Naive thymus-derived CD8-positive, alpha-beta T cell (primary cell): Measurements from ENCODE around the gene COL8A1. TPM values are rescaled to one million over a fixed set of nuclear protein-coding genes. Genes with fewer than 3 reads are reported as not detected.

Source experiments
- ATAC-seq, 2 donors: fragments of 150-1000 bp; cut with Tn5 transposase in 1 of 2; sonication (Bioruptor Pico), chemical (Tn5 transposase) in 1 of 2; 1 replicate in 1 of 2; 2 replicates in 1 of 2; pipeline ENCODE4 v1.10.0; 2021; ENCODE audit warnings: mild to moderate bottlenecking in 2 of 2, moderate library complexity in 2 of 2
- POLR2A ChIA-PET: fragments of 350-600 bp; sonication (Branson Sonifier 250); formaldehyde crosslinking; loops from one replicate; lab custom pipeline; 2021; ENCODE audit warnings: antibody characterized with exemption; lab: Charles Lee
- DNase-seq, 10 donors: peaks; one replicate each; pipeline versions ENCODE4 v3.0.0 to v3.0.0-alpha.2; 2020 to 2022
- H3K27ac Mint-ChIP-seq, 10 donors: one replicate each; pipeline ENCODE4 v1.8.0; 2020 to 2022; ENCODE audit warnings: mild to moderate bottlenecking in 10 of 10, mixed read lengths in 10 of 10, moderate library complexity in 4 of 10, inconsistent platforms in 1 of 10
- H3K27me3 Mint-ChIP-seq, 5 donors: one replicate each; pipeline ENCODE4 v1.8.0; 2021 to 2022; ENCODE audit warnings: mixed read lengths in 5 of 5
- H3K36me3 Mint-ChIP-seq, 3 donors: one replicate each; pipeline ENCODE4 v1.8.0; 2020 to 2022; ENCODE audit warnings: mixed read lengths in 3 of 3, mild to moderate bottlenecking in 2 of 3, inconsistent platforms in 1 of 3
- H3K4me1 Mint-ChIP-seq, 4 donors: one replicate each; pipeline ENCODE4 v1.8.0; 2021 to 2022; ENCODE audit warnings: mixed read lengths in 4 of 4
- H3K4me3 Mint-ChIP-seq, 10 donors: one replicate each; pipeline ENCODE4 v1.8.0; 2020 to 2022; ENCODE audit warnings: mild to moderate bottlenecking in 10 of 10, mixed read lengths in 10 of 10, moderate library complexity in 6 of 10, inconsistent platforms in 1 of 10
- H3K9me3 Mint-ChIP-seq, 9 donors: one replicate each; pipeline ENCODE4 v1.8.0; 2020 to 2022; ENCODE audit warnings: mixed read lengths in 9 of 9, mild to moderate bottlenecking in 3 of 9, inconsistent platforms in 1 of 9, moderate library complexity in 1 of 9
- polyA plus RNA-seq, 3 donors: library from polyadenylated mRNA; unstranded; fragments of 300-500 nt; fragmentation: Illumina TruSeq; gene quantifications; one replicate each; pipeline ENCODE4 v1.2.3, GENCODE V29; 2021
- total RNA-seq, 8 experiments: library from RNA in 2 of 8; stranded (reverse) in 2 of 8; gene quantifications; one replicate each; pipeline ENCODE4 v1.2.3 and lab custom pipeline; 2021 to 2026

COL8A1 gene
- total and polyA plus RNA-seq, 5 experiments from 2014 or later: 0.21 TPM; not detected in 4

DNA sequence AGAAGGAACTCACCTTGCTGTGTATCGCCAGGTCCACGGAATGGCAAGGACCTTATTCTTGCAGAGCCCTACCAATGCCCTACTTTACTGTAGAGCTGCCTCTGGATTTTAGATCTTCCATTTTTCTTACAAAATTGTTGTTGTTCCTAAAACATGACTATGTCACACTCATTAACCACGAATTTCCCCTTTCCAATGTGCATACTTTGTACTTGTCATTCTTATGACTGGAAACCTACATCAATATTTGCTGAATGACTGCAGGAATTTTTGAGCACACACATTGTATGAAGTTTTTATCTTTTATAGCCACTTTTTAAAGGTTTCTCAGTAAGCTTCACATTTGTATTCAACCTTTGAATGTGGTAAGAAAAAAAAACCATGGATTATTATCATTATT lies 143.4 kb downstream of the COL8A1 start:
- ATAC-seq (no peak), DNase-seq (no peak)
- H3K27ac Mint-ChIP-seq: no peak overlapping the region
- peaks cover 0 to 6% (median 3%) of the 10 kb centered on the region in 4 donors for H3K4me1 Mint-ChIP-seq
- H3K27me3 Mint-ChIP-seq: peaks cover 7 to 74% (median 21%) of the 10 kb centered on the region in 5 donors
- no peaks in the 10 kb centered on the region for H3K9me3 Mint-ChIP-seq
- POLR2A ChIA-PET: no interaction called here
- H3K36me3 Mint-ChIP-seq: no peaks in the 10 kb centered on the region
- H3K4me3 Mint-ChIP-seq: no peak overlapping the region

DNA sequence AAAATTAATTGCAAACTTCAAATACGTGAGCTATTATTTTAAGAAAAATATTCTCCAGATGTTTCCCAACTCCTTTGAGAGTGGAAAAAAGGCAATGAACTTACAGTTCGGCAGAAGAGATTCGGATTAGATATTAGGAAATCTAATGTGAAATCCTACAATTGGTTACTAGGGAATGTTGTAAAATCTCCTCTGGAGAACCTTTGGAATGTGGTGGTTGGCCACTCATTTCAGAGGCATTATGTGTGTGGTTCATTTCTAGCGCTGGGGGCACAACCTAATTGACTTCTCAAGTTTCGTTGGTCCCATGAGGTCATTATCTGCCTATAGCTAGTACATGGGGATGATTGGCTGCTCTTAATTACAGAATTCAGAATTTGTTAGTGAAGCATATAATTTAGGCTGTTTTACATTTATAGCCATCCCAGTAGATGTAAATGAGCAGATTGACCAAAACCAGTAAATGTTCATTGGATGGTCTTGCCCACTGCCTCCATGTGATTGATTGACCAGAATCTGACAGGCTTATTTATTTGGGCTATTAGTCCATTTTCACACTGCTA lies 144.7 kb downstream of the COL8A1 start:
- Mint-ChIP-seq H3K36me3 (no peaks in the 10 kb centered on the region), H3K27me3 (peaks cover 2 to 63% (median 21%) of the 10 kb centered on the region in 5 donors), H3K27ac (no peak overlapping the region), H3K4me3 (no peak overlapping the region), H3K4me1 (peaks cover 0 to 6% (median 3%) of the 10 kb centered on the region in 4 donors), H3K9me3 (no peaks in the 10 kb centered on the region)
- POLR2A ChIA-PET: no interaction called here
- DNase-seq: no peak
- no peak for ATAC-seq

DNA sequence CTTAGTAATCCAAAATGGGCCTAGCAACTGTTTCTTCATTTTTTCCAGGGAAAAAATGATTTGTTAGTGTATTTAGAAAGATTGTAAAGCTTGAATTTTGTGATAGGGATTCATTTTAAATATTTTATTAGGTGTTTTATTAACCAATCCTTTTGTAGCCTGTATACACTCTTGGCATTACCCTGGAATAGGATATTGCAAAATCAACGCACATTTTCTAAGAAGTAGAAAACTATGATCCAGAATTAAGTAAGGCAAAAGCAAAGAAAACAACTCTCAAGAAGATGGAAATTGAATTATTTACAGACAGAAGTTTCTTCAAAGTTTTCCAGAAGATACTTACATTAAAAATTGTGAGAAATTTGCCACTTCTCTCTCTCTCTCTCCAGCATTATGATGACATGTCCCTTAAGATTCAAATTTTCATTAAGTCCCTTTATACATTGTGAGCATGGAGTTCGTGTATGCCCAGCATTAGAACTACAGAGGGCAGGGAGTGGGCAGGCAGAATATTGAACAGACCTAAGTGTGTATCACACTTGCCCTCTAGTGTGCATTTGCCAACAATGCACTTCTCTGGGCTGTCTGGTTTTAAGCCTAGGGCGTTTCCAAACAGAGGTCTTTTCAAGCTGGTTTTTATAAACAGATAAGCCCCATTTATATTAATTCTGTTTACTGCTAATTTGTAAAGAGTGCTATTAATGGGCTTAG lies 150.8 kb downstream of the COL8A1 start:
- no peaks in the 10 kb centered on the region for H3K36me3 Mint-ChIP-seq
- H3K9me3 Mint-ChIP-seq: no peaks in the 10 kb centered on the region
- peaks cover 0 to 32% (median 6%) of the 10 kb centered on the region in 5 donors for H3K27me3 Mint-ChIP-seq
- DNase-seq: peak in 3 of 10 donors; percentile 4 to 15 (median 12)
- H3K4me1 Mint-ChIP-seq: peaks cover 0 to 1% (median 0%) of the 10 kb centered on the region in 4 donors
- ATAC-seq: peak; percentile 77 to 79
- H3K4me3 Mint-ChIP-seq: no peak overlapping the region
- no peak overlapping the region for H3K27ac Mint-ChIP-seq
- POLR2A ChIA-PET: no interaction called here

DNA sequence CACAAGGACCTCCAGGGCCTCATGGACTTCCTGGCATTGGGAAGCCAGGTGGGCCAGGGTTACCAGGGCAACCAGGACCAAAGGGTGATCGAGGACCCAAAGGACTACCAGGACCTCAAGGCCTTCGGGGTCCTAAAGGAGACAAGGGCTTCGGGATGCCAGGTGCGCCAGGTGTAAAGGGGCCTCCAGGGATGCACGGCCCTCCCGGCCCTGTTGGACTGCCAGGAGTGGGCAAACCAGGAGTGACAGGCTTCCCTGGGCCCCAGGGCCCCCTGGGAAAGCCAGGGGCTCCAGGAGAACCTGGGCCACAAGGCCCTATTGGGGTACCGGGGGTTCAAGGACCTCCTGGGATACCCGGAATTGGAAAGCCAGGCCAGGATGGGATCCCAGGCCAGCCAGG lies 156.1 kb downstream of the COL8A1 start:
- H3K27me3 Mint-ChIP-seq: peaks cover 0 to 9% (median 6%) of the 10 kb centered on the region in 5 donors
- H3K36me3 Mint-ChIP-seq: no peaks in the 10 kb centered on the region
- H3K4me3 Mint-ChIP-seq: no peak overlapping the region
- peaks cover 0 to 1% (median 0%) of the 10 kb centered on the region in 4 donors for H3K4me1 Mint-ChIP-seq
- POLR2A ChIA-PET: no interaction called here
- H3K27ac Mint-ChIP-seq: no peak overlapping the region
- H3K9me3 Mint-ChIP-seq: no peaks in the 10 kb centered on the region
- no peak for ATAC-seq
- DNase-seq: no peak

DNA sequence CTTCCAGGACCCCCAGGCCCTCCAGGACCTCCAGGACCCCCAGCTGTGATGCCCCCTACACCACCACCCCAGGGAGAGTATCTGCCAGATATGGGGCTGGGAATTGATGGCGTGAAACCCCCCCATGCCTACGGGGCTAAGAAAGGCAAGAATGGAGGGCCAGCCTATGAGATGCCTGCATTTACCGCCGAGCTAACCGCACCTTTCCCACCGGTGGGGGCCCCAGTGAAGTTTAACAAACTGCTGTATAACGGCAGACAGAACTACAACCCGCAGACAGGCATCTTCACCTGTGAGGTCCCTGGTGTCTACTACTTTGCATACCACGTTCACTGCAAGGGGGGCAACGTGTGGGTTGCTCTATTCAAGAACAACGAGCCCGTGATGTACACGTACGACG lies 157.2 kb downstream of the COL8A1 start:
- no peak overlapping the region for H3K27ac Mint-ChIP-seq
- H3K36me3 Mint-ChIP-seq: no peaks in the 10 kb centered on the region
- H3K4me1 Mint-ChIP-seq: peaks cover 0 to 1% (median 0%) of the 10 kb centered on the region in 4 donors
- H3K4me3 Mint-ChIP-seq: no peak overlapping the region
- POLR2A ChIA-PET: no interaction called here
- peaks cover 0 to 6% (median 4%) of the 10 kb centered on the region in 5 donors for H3K27me3 Mint-ChIP-seq
- H3K9me3 Mint-ChIP-seq: no peaks in the 10 kb centered on the region
- ATAC-seq (no peak), DNase-seq (no peak)

DNA sequence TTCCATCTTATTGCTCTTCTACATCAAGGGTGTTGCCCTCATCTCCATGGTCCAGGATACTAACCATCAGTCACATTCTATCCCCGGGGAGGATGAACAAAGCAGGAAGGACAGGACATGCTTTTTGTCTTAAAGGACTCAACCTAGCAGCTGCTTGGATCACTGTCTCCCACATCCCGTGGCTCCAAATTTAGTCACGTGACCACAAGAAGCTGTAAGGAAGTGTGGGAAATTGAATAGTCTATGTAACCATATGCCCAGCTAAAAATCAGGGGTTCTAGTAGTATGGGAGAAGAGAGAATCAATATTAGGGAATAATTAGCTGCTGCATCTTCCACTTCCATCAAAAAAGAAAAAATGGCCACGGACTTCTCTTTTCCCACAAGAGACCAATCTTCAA lies 161.0 kb downstream of the COL8A1 start:
- H3K27me3 Mint-ChIP-seq: peaks cover 0 to 2% (median 0%) of the 10 kb centered on the region in 5 donors
- DNase-seq (no peak), ATAC-seq (no peak)
- H3K36me3 Mint-ChIP-seq: peaks cover 7 to 18% (median 15%) of the 10 kb centered on the region in 3 donors
- no peaks in the 10 kb centered on the region for H3K4me1 Mint-ChIP-seq
- no peak overlapping the region for H3K4me3 Mint-ChIP-seq
- peaks cover 0 to 20% (median 3%) of the 10 kb centered on the region in 9 donors for H3K9me3 Mint-ChIP-seq
- H3K27ac Mint-ChIP-seq: no peak overlapping the region
- POLR2A ChIA-PET: interaction anchor here (0.5 kb wide), 1 partner anchor 1428 kb away, joined by 4 read pairs; no protein-coding TSS in a partner anchor

DNA sequence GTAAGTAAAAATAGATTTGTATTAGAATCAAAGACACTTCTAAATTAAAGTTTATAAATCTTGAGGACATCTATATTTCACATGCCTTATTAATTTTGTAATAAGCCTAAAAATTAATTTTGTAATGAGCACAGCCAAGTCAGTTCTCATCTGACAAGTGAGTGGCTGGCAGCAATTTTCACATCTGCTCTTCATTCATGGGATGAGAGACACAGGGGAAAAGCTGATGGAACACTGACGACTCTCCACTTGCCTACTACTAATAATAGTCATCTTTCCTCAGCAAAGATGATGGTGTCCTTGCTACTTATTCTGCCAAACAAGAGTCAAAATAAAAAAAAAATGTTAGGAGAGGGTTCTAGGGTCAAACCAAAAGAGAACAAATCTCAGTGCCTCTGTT lies 164.9 kb downstream of the COL8A1 start:
- Mint-ChIP-seq H3K27me3 (no peaks in the 10 kb centered on the region), H3K27ac (no peak overlapping the region), H3K9me3 (peaks cover 2 to 29% (median 18%) of the 10 kb centered on the region in 9 donors), H3K36me3 (peaks cover 12 to 27% (median 24%) of the 10 kb centered on the region in 3 donors), H3K4me3 (no peak overlapping the region), H3K4me1 (no peaks in the 10 kb centered on the region)
- DNase-seq (no peak), ATAC-seq (no peak)
- POLR2A ChIA-PET: no interaction called here

DNA sequence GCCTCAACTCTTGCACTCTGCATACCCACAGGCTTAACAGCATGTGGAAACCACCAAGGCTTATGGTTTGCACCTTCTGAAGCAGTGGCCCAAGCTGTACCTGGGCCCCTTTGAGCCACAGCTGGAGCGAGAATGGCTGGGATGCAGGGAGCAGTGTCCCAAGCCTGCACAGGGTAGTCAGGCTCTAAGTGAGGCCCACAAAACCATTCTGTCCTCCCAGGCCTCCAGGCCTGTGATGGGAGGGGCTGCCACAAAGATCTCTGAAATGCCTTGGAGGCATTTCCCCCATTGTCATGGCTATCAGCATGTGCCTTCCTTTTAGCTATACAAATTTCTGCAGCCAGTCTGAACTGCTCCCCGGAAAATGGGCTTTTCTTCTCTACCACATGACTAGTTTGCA lies 166.8 kb downstream of the COL8A1 start:
- Mint-ChIP-seq H3K27ac (no peak overlapping the region), H3K9me3 (peaks cover 2 to 29% (median 18%) of the 10 kb centered on the region in 9 donors), H3K4me3 (no peak overlapping the region), H3K36me3 (peaks cover 12 to 27% (median 24%) of the 10 kb centered on the region in 3 donors), H3K4me1 (no peaks in the 10 kb centered on the region), H3K27me3 (no peaks in the 10 kb centered on the region)
- no peak for DNase-seq
- no peak for ATAC-seq
- POLR2A ChIA-PET: no interaction called here

DNA sequence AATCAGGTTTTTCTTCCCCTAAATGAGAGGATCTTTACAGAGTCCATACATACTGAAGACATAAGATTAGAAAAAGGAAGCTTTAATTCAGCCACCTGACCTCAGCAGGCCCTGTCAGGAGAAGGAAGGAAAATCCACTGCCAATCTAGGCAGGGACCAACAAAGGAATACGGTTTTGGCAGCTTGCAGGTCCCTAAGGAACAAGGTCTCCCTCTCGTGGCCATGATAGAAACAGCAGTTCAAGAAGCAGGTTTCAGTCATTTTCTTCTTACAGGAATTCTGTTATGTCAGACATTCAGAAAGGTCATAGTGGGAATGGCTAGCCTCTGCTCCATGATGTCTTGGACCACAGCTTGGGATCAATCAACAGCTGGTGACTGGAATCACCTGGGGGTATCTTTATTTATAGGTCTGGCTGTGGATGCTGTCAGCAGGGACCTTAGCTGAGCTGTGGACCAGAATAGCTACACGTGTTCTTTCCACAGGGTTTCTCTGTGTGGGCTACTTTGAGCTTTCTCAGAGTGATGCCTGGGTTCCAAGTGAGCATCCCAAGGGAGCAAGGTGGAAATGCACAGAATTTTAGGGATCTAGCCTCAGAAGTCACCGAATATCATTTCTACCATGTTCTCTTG lies 169.9 kb downstream of the COL8A1 start:
- Mint-ChIP-seq H3K9me3 (peaks cover 2 to 25% (median 12%) of the 10 kb centered on the region in 9 donors), H3K27ac (peak overlapping the region in 2 of 10 donors; percentile 19 to 40), H3K4me3 (no peak overlapping the region), H3K36me3 (peaks cover 11 to 15% (median 12%) of the 10 kb centered on the region in 3 donors), H3K4me1 (peaks cover 0 to 5% (median 0%) of the 10 kb centered on the region in 4 donors), H3K27me3 (no peaks in the 10 kb centered on the region)
- POLR2A ChIA-PET: interaction anchor here (0.7 kb wide), 1 partner anchor 9 kb away, joined by 3 read pairs; the partner anchor contains the start of gene CMSS1
- ATAC-seq (peak; percentile 30 to 56), DNase-seq (peak in 9 of 10 donors; percentile 10 to 65 (median 34))

DNA sequence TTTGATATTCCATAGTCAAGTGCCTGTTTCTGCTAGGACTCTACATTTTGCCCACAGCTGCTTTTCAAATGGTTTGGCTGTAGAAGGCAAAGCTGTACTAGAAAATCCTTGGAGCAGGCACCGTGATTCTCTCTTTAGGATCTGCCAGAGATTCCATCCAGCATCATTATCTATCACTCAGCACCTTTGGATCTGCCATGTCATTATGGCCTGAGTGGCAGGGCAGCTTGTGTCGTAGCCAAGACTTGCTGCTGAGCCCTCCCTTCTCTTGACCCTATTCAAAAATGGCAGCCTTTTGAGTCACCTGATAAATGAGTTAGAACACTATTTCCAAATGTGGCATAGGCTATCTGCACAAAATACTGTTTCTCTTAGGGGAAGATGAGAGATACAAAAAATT lies 171.2 kb downstream of the COL8A1 start:
- H3K27ac Mint-ChIP-seq: peak overlapping the region in 1 of 10 donors; percentile 3
- H3K9me3 Mint-ChIP-seq: peaks cover 2 to 17% (median 10%) of the 10 kb centered on the region in 9 donors
- no peaks in the 10 kb centered on the region for H3K27me3 Mint-ChIP-seq
- POLR2A ChIA-PET: no interaction called here
- H3K4me3 Mint-ChIP-seq: no peak overlapping the region
- ATAC-seq (no peak), DNase-seq (no peak)
- peaks cover 6 to 9% (median 7%) of the 10 kb centered on the region in 3 donors for H3K36me3 Mint-ChIP-seq
- H3K4me1 Mint-ChIP-seq: peaks cover 0 to 5% (median 0%) of the 10 kb centered on the region in 4 donors

DNA sequence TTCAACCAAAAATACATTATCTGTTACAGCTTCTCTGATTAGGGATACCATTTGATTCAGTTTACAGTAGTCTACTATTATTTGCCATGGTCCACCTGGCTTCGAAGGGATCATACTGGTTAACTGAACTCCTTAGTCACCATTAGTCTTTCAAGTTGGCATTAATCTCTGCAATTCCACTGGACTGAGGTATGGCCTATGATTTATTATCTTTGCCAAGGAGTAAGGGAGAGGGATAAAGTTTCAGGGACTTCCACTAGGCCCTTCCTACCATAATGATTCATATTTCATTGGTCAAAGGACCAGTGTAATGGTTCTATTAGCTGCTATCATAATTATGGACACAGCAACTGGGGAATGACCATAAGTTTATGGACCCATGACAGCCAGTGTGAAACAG lies 172.0 kb downstream of the COL8A1 start:
- ATAC-seq (no peak), DNase-seq (no peak)
- H3K4me1 Mint-ChIP-seq: peaks cover 0 to 5% (median 0%) of the 10 kb centered on the region in 4 donors
- no peaks in the 10 kb centered on the region for H3K27me3 Mint-ChIP-seq
- POLR2A ChIA-PET: no interaction called here
- no peak overlapping the region for H3K4me3 Mint-ChIP-seq
- no peak overlapping the region for H3K27ac Mint-ChIP-seq
- peaks cover 5 to 6% (median 5%) of the 10 kb centered on the region in 3 donors for H3K36me3 Mint-ChIP-seq
- H3K9me3 Mint-ChIP-seq: peaks cover 2 to 10% (median 6%) of the 10 kb centered on the region in 9 donors

DNA sequence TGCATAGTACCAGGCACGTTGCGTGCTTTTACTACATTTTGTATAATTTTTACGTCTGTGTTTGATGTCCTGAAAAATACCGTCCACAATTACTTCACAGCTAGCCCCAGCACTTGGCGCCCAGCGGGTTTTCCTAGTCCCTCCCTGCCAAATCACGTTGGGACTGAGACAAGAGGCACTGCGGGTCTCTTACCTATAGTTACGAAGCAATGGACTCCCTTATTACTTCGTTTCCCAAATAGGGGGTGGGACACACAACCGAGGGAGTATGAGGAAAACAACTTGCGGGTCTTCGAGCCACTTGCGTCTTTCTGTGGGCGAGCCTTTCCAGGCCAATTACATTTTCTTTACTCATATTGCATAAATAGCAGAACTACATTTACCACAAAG lies 178.6 kb downstream of the COL8A1 start:
- H3K9me3 Mint-ChIP-seq: no peaks in the 10 kb centered on the region
- POLR2A ChIA-PET: interaction anchor here (1.2 to 1.5 kb wide), 4 partner anchors 15 to 1962 kb away, joined by 4 to 8 read pairs (median 4); partner anchors contain the start of genes DCBLD2, NXPE3 and TBC1D23
- H3K4me3 Mint-ChIP-seq: peak overlapping the region; percentile 91 to 99 (median 95)
- H3K36me3 Mint-ChIP-seq: no peaks in the 10 kb centered on the region
- DNase-seq: no peak
- no peaks in the 10 kb centered on the region for H3K27me3 Mint-ChIP-seq
- peak in 1 of 2 donors; percentile 4 for ATAC-seq
- peaks cover 19 to 42% (median 41%) of the 10 kb centered on the region in 4 donors for H3K4me1 Mint-ChIP-seq
- peak overlapping the region; percentile 97 to 100 (median 99) for H3K27ac Mint-ChIP-seq
